SJSA1 (cell line): Measurements from ENCODE around the gene ZFP3. TPM values are rescaled to one million over a fixed set of nuclear protein-coding genes. Genes with fewer than 3 reads are reported as not detected.
"Not testable (repeated sequence)": the region's sequence is repeated elsewhere in the genome, so short reads cannot be mapped to it uniquely, and the experiment has no call there.

Experiments
- DNase-seq, 2 experiments: peaks; one replicate each; pipeline ENCODE4 v3.0.0-alpha.2; 2015 to 2020; ENCODE audit warnings: low spot score in 2 of 2, low read depth in 1 of 2
- H3K27ac ChIP-seq: fragments of 250-450 bp; sonication (Bioruptor Pico); 2 replicates; pipeline ENCODE4 v1.5.1; 2020; ENCODE audit warnings: mild to moderate bottlenecking, moderate library complexity
- H3K27me3 ChIP-seq: fragments of 250-450 bp; sonication (Bioruptor Pico); replicated peaks from 2 replicates; pipeline ENCODE4 v1.5.1; 2020; ENCODE audit warnings: mild to moderate bottlenecking, moderate library complexity
- H3K36me3 ChIP-seq: fragments of 250-450 bp; sonication (Bioruptor Pico); 2 replicates; pipeline ENCODE4 v1.5.1; 2020; ENCODE audit warnings: mild to moderate bottlenecking
- H3K4me1 ChIP-seq: fragments of 250-450 bp; sonication (Bioruptor Pico); replicated peaks from 2 replicates; pipeline ENCODE4 v1.6.1; 2021; ENCODE audit warnings: mild to moderate bottlenecking
- H3K4me3 ChIP-seq: fragments of 250-450 bp; sonication (Bioruptor Pico); 2 replicates; pipeline ENCODE4 v1.5.1; 2020; ENCODE audit warnings: mild to moderate bottlenecking
- H3K9me3 ChIP-seq: fragments of 250-450 bp; sonication (Bioruptor Pico); replicated peaks from 2 replicates; pipeline ENCODE4 v1.5.1; 2020; ENCODE audit warnings: mild to moderate bottlenecking
- total RNA-seq: library from RNA; depleted of rRNA; stranded (reverse); fragments of >200 nt; shearing (Covaris generic); gene quantifications from 2 replicates; pipeline ENCODE4 v1.2.3, GENCODE V29; 2014; rRNA removed

ZFP3 gene
- total RNA-seq = 0.18 and 0.41 TPM in 2 replicates

DNA sequence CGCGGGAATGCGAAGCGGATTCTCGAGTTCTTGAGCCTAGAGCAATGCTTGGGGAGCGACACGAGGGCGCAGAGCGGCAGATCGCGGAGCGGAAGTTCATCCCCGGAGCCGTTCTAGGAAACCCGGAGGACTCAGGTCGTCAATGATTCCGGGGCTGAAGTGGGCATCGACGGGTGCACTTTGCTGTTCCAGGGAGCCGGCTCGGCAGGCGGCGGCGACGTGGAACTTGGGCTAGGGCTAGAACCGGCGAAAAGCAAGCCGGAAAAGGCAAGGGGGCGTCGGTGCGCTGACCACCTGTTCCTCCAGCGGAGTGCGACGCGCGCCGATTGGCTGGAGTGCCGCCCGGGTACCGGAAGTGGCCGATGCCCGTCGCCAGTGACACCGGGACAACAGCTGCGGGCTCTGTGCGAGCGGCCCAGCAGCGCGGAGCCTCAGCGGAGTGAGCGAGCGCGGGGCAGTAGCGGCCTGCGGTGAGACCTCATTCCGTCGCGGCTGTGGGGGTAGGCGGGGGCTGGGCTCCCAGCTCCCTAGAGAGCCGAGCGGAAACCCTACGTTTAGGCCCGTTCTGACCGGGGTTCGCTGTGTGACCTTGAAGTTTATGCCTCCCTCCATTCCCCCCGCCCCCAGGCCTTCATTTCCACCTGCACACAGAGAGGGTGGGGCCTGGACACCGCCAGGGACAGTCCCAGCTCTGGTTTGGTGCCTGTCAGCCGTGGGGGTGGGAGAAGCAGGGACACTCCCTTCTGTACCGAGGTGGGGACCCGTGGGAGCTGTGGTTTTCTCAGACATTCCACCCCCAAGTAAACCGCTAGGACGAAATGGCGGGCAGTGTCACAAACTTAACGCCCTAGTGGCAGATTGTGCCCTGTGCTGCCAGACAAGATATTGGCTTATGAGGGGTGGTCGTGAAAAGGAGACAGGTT is at the start of gene ZFP3:
Gene ZFP3, plus strand, starts transcription at position 362 of the 923 bp plus-strand sequence. CDS start 13,038 bp downstream, outside the sequence.
- no peaks in the 10 kb centered on the region for H3K36me3 ChIP-seq
- H3K4me1 ChIP-seq = no peaks in the 10 kb centered on the region
- no peak within 1 kb of the TSS for H3K27ac ChIP-seq
- peak in 1 of 2 experiments; percentile 25 for DNase-seq
- peaks cover 10% of the 10 kb centered on the region for H3K9me3 ChIP-seq
- peak within 1 kb of the TSS; percentile 39 for H3K4me3 ChIP-seq
- peaks cover 7% of the 10 kb centered on the region; the same call in 1 of the 2 replicates for H3K27me3 ChIP-seq

DNA sequence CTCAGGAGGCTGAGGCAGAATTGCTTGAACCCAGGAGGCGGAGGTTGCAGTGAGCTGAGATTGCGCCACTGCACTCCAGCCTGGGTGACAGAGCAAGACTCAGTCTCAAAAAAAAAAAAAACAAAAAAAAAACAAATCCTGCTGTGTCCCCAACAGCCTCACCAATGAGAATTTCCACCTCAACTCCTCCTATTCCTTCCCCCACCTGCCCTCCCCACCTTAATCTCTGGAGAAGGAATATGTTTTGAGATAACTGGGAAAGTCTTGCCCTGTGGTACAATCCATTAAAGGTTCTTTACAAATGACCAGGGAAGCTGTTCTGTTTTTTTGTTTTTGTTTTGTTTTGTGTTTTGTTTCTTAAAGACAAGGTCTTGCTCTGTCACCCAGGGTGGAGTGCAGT is 48.1 kb upstream of the ZFP3 start:
- not testable (repeated sequence) for H3K9me3 ChIP-seq, H3K4me1 ChIP-seq, H3K36me3 ChIP-seq, H3K4me3 ChIP-seq, H3K27ac ChIP-seq, DNase-seq, H3K27me3 ChIP-seq

DNA sequence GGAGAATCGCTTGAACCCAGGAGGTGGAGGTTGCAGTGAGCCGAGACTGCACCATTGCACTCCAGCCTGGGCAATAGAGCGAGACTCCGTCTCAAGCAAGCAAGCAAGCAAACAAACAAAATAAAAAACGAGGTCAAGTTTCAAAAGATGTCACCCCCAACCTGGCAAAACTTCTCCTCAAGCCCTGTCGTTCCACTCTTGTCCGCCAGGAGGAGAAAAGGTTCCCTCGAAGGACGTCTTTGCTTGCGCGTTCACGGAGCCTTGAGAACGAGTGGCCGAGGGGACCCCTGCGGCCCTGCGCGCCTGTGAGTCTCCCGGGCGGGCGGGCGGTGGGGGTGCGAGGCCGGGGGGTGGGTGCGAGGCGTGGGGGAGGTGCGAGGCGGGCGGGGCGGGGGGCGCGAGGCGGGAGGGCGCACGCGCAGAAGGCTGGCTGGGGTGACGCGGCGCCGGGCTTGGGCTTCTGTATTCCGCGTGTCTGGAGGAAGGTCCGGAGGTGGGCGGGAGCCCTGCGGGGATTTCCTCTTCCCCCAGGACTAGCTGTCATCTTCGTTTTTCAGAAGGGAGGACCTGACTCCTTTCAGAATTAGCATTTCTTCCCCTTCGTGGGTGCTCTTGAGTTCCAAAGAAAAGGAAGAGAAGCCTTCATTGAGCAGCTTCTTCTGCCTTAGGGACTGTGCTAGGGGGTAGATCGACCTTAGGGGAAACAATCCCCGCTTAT is 46.7 kb upstream of the ZFP3 start:
- Histone ChIP-seq H3K4me3 (peak overlapping the region; percentile 21), H3K27me3 (peaks cover 4% of the 10 kb centered on the region; the same call in 1 of the 2 replicates), H3K36me3 (no peaks in the 10 kb centered on the region), H3K9me3 (no peaks in the 10 kb centered on the region), H3K27ac (no peak overlapping the region), H3K4me1 (peaks cover 8% of the 10 kb centered on the region; the same call in 1 of the 2 replicates)
- DNase-seq = peak; percentile 50 to 81

DNA sequence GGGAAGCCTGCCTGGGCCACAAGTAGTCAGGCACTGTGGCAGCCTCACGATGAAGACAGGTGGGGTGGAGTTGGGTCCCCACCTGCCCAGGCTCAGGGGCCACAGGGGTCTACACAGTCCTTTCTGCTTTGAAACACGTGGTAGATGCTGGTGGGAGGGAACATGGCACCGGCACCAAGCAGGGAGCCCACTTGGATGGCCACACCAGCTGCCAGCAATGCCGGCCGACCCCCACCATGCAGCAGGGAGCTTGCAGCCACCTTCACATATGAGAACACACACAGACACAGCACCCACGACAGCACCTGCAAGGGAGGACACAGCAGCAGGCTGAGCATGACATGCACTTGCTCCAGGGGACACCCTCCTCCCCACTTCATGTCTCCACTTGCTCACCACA is 45.4 kb upstream of the ZFP3 start:
- Histone ChIP-seq H3K4me1 (peaks cover 8% of the 10 kb centered on the region; the same call in 1 of the 2 replicates), H3K27ac (no peak overlapping the region), H3K9me3 (no peaks in the 10 kb centered on the region), H3K4me3 (no peak overlapping the region), H3K27me3 (peaks cover 4% of the 10 kb centered on the region; the same call in 1 of the 2 replicates), H3K36me3 (no peaks in the 10 kb centered on the region)
- DNase-seq = no peak

DNA sequence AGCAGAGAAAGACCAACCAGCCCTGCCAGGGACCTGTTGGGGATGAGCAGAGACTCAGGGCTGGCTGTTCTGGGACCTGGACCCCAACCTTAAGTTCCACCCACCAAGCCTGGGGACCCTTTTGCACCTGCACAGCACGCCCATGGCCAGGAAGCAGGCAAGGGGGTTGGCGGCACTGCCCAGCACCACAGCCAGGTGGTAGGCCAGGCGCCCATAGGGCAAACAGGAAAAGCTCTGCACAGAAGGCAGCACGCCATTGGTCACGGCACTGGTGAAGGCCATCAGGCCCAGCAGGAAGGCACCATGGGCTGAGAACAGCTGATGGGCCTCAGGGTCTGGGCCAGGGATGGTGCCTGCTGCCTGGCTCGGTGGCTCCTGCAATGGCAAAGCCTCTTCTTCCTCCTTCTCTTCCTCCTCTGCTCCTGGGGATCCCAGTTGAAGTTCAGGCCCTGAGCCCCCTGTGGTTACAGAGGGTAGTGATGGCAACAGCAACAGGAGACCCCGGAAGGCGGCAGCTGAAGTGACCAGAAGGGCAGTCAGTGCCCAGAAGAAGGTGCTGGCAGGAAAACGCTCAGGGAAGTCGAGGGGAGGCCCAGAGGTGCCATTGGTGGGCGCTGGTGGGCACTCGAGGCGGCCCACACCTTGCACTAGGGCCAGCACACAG is 44.8 kb upstream of the ZFP3 start:
- Histone ChIP-seq H3K36me3 (no peaks in the 10 kb centered on the region), H3K27ac (no peak overlapping the region), H3K4me3 (no peak overlapping the region), H3K4me1 (peaks cover 8% of the 10 kb centered on the region; the same call in 1 of the 2 replicates), H3K27me3 (peaks cover 4% of the 10 kb centered on the region; the same call in 1 of the 2 replicates), H3K9me3 (no peaks in the 10 kb centered on the region)
- DNase-seq = no peak

DNA sequence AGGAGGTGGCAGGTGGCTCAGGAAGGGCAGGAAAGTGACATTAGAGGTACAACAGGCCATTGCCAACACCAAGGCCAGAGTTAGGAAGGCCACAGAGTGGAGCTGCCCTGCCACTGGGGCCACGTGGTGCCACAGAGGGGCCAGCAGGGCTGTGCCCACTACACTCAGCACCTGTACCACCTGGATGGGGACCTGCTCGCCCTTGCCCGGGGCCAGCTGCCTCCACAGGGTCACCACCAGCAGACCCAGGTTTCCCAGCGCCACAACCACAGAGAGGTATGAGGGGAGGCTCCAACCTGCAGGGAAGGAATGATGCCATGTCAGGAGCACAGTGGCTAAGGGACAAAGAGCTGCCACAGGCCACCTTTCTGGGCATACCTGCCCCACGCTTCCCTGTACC is 44.2 kb upstream of the ZFP3 start:
- H3K27ac ChIP-seq = no peak overlapping the region
- peaks cover 4% of the 10 kb centered on the region; the same call in 1 of the 2 replicates for H3K27me3 ChIP-seq
- peaks cover 8% of the 10 kb centered on the region; the same call in 1 of the 2 replicates for H3K4me1 ChIP-seq
- DNase-seq = no peak
- no peak overlapping the region for H3K4me3 ChIP-seq
- no peaks in the 10 kb centered on the region for H3K36me3 ChIP-seq
- H3K9me3 ChIP-seq = no peaks in the 10 kb centered on the region

DNA sequence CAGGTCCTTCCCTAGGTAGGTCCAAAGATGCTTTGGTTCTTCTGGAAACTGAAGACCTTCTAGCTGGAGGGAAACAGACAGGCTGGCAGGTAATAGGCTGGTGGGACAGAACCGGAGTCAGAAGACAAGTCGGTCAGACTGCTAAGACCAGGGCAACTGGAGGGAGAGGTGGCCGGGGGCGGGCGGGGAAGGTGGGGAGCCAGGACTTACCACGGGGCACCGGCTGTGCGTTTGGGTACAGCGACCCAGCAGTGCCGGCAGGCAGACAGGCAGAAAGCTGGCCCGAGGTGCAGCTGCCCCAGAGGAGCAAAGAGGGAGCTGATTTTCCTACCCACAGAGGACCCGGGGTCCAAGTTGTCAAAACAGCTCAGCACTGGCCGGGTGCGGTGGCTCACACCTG is 43.6 kb upstream of the ZFP3 start:
- H3K36me3 ChIP-seq = no peaks in the 10 kb centered on the region
- H3K4me3 ChIP-seq = no peak overlapping the region
- H3K4me1 ChIP-seq = peaks cover 8% of the 10 kb centered on the region; the same call in 1 of the 2 replicates
- H3K9me3 ChIP-seq = no peaks in the 10 kb centered on the region
- no peak for DNase-seq
- H3K27ac ChIP-seq = no peak overlapping the region
- H3K27me3 ChIP-seq = peaks cover 4% of the 10 kb centered on the region; the same call in 1 of the 2 replicates

DNA sequence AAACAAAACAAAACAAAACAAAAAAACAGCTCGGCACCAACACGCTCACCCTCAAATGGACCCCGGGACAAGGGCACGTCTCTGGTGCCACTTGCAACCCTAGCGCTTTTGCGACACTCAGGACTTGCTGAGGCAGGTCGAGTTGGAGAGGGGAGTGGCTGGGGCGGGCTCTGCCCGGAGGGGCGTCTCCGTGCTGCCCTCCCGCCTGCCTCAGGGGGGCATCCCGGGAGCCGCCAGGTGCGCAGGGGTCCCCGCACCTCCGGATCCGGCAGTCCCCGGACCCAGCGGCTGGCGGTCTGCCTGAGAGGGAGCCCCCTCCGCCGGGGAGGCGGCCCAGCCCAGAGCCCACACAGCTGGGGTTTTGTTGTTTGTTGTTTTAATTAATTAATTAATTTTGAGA is 43.0 kb upstream of the ZFP3 start, which contains the start of gene SLC52A1:
Gene SLC52A1, minus strand, starts transcription at position 112 of the 400 bp plus-strand sequence. CDS start 820 bp downstream, outside the sequence.
- peaks cover 4% of the 10 kb centered on the region; the same call in 1 of the 2 replicates for H3K27me3 ChIP-seq
- H3K36me3 ChIP-seq = no peaks in the 10 kb centered on the region
- peaks cover 8% of the 10 kb centered on the region; the same call in 1 of the 2 replicates for H3K4me1 ChIP-seq
- H3K9me3 ChIP-seq = no peaks in the 10 kb centered on the region
- H3K4me3 ChIP-seq = no peak within 1 kb of the TSS
- no peak for DNase-seq
- H3K27ac ChIP-seq = no peak within 1 kb of the TSS

DNA sequence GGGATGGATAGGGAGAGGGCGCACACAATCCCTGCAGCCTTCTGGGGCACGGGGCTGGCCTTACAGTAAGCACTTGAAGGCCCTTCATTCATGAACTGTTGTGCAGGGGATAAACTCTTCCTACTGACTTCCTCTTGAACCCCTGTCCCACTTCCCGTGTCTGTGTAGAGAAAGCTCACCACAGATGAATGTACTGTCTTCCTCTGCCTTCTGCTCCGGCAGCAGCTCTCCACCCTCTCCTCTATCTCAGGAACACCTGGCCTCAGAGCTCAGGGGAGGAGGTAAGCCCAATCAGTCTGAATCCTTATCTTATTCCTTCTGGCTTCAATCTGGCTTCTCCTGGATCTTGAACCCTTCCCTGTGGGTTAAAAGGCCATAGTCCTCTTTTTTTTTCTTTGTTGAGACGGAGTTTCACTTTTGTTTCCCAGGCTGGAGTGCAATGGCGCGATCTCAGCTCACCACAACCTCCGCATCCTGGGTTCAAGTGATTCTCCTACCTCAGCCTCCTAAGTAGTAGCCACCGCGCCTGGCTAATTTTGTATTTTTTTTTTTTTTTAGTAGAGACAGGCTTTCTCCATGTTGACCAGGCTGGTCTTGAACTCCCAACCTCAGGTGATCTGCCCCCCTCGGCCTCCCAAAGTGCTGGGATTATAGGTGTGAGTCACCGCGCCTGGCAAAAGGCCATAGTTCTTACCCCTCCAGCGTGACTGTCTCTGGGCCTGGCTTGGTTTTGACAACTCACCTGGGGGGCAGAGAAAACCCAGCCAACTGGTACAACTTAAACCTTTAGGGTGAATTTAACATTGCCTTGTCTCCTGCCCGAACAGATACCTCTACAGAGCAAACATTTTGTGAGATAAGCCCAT is 35.9 kb upstream of the ZFP3 start:
- no peak for DNase-seq
- no peak overlapping the region for H3K4me3 ChIP-seq
- H3K4me1 ChIP-seq = no peaks in the 10 kb centered on the region
- no peaks in the 10 kb centered on the region for H3K36me3 ChIP-seq
- H3K27me3 ChIP-seq = no peaks in the 10 kb centered on the region
- H3K9me3 ChIP-seq = no peaks in the 10 kb centered on the region
- H3K27ac ChIP-seq = no peak overlapping the region

DNA sequence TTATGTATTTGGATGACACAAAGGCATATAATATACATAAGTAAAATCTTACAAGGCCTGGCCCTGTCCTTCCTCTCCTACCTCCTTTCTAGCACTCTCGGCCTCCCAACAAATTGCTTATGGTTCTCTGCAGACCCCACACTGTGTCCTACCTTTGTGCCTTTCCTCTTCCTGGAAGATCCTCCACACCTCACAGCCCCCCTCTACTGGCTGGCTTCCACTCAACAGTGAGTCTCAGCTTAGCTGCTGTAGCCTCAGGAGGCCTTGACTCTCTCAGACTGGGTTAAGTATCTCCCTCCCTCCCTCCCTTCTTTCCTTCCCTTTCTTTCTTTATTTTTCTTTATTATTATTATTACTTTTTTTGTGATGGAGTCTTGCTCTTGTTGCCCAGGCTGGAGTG is 34.7 kb upstream of the ZFP3 start:
- Histone ChIP-seq H3K4me3 (no peak overlapping the region), H3K9me3 (no peaks in the 10 kb centered on the region), H3K27me3 (no peaks in the 10 kb centered on the region), H3K27ac (no peak overlapping the region), H3K36me3 (no peaks in the 10 kb centered on the region), H3K4me1 (no peaks in the 10 kb centered on the region)
- DNase-seq = no peak

DNA sequence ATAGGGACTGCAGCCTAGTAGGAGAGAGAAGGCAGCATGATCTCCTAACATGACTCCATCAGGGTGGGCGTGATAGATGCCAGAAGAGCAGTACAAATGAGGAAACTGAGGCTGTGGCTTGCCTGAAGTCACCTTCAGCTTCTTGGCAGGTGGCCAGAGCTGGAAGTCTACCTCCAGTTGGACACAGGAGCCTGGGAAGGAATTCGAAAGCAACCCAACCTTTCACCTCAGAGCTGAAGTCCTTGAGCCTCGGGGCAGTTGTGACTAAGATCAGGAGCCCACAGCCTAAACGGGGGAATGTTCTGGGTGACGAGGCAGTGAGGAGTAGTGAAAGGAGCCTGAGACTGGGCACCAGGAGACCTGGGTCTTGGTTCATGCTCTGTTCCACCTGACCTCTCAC is 33.6 kb upstream of the ZFP3 start:
- no peaks in the 10 kb centered on the region for H3K27me3 ChIP-seq
- H3K9me3 ChIP-seq = no peaks in the 10 kb centered on the region
- H3K4me1 ChIP-seq = no peaks in the 10 kb centered on the region
- DNase-seq = no peak
- no peak overlapping the region for H3K27ac ChIP-seq
- H3K36me3 ChIP-seq = no peaks in the 10 kb centered on the region
- no peak overlapping the region for H3K4me3 ChIP-seq

DNA sequence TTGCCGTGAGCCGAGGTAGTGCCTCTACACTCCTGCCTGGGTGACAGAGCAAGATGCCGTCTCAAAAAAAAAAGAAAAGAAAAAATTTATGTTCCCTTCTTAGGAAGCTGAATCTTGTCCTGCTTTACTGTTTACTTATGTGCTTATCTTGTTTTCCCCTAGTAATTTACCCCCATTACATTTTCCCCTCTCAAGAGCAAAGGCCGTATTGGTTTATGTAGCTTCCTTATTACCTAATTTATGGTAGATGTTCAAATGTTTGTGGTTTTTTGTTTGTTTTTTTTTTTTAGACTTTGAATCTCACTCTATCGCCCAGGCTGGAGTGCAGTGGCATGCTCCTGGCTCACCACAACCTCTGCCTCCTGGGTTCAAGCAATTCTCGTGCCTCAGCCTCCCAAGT is 32.8 kb upstream of the ZFP3 start:
- H3K9me3 ChIP-seq = no peaks in the 10 kb centered on the region
- H3K36me3 ChIP-seq = no peaks in the 10 kb centered on the region
- H3K4me1 ChIP-seq = no peaks in the 10 kb centered on the region
- no peak overlapping the region for H3K27ac ChIP-seq
- H3K4me3 ChIP-seq = no peak overlapping the region
- H3K27me3 ChIP-seq = no peaks in the 10 kb centered on the region
- DNase-seq = no peak

DNA sequence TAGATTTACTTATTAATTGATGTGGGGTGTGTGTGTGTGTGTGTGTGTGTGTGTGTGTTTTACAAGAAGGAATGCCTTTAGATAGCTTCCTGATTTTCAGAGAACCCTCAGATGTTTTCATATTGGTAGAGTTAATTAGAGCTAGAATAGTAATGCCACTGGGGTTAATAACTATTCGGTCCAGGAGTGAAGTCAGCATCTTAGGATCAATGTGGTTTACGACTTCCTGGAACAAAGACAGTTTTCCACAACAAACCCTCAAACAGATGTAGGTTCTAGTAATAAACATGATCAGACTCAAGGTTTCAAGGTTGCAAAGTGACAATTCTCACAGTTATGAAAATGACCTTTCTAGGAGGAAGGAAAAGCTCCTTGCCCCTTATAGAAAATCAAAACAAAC is 30.8 kb upstream of the ZFP3 start:
- no peaks in the 10 kb centered on the region for H3K36me3 ChIP-seq
- no peak for DNase-seq
- no peak overlapping the region for H3K4me3 ChIP-seq
- no peaks in the 10 kb centered on the region for H3K9me3 ChIP-seq
- H3K27me3 ChIP-seq = no peaks in the 10 kb centered on the region
- no peak overlapping the region for H3K27ac ChIP-seq
- H3K4me1 ChIP-seq = no peaks in the 10 kb centered on the region
